ENCODE measurements around the gene AGBL1. TPM values are rescaled to one million over a fixed set of nuclear protein-coding genes. Genes with fewer than 3 reads are reported as not detected.
A peak's percentile ranks its signal among the peaks of the same experiment; 100 is the strongest.

Gene AGBL1
- total RNA-seq, 3 donors from 2014 or later (not counting 1 experiment from before 2014, with no cell fraction given): not detected

DNA sequence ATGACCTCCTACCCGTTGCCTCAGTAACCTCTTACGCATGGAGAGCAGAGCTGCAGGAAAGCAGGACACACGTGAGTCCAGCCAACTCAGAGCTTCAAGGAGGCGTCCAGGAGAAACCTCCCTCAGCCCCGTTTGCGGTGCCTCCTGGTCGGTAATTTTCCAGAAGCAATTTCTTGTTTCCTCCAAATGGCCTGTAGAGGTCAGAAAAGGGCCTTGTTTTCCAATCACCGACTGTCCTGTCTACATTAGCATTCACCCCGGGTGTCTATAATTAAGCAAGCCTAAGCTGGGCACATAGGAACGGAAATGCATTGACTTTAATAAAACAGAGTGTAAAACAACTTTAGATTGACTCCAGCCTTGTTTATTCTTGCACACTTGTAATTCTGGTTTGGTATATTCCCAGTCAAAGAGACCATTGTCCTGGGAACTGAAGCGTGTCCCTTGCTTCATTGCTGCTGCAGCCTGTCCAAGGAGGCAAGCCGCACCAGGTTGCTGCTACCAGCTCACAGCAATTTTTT, 836.2 kb downstream of the AGBL1 start:
- Mint-ChIP-seq H3K27ac (no peak overlapping the region), H3K27me3 (ENCODE audit: low read depth in 2 of 2) (no peaks in the 10 kb centered on the region), H3K4me3 (no peak overlapping the region), H3K4me1 (no peaks in the 10 kb centered on the region), H3K9me3 (no peaks in the 10 kb centered on the region), H3K36me3 (no peaks in the 10 kb centered on the region)
- peak in 1 of 2 donors; percentile 5 for DNase-seq
- intact Hi-C loops (cut with micrococcal nuclease): no loop called here
- H3K27me3 ChIP-seq (ENCODE audit: control insufficient read depth, insufficient read depth, low read length): no peaks in the 10 kb centered on the region
- no peaks in the 10 kb centered on the region for H3K4me1 ChIP-seq (ENCODE audit: control insufficient read depth, insufficient read depth, low read length)
- H3K27ac ChIP-seq (ENCODE audit: low read length): no peak overlapping the region
- no peak overlapping the region for H3K4me3 ChIP-seq (ENCODE audit: low read length)
- TF ChIP-seq, protein P1, sequence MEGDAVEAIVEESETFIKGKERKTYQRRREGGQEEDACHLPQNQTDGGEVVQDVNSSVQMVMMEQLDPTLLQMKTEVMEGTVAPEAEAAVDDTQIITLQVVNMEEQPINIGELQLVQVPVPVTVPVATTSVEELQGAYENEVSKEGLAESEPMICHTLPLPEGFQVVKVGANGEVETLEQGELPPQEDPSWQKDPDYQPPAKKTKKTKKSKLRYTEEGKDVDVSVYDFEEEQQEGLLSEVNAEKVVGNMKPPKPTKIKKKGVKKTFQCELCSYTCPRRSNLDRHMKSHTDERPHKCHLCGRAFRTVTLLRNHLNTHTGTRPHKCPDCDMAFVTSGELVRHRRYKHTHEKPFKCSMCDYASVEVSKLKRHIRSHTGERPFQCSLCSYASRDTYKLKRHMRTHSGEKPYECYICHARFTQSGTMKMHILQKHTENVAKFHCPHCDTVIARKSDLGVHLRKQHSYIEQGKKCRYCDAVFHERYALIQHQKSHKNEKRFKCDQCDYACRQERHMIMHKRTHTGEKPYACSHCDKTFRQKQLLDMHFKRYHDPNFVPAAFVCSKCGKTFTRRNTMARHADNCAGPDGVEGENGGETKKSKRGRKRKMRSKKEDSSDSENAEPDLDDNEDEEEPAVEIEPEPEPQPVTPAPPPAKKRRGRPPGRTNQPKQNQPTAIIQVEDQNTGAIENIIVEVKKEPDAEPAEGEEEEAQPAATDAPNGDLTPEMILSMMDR (IDR thresholded peaks at IDR 0.05): no peak
- 31% methylated on average over 12 of the region's 12 CpGs for WGBS (ENCODE audit: insufficient coverage)
- no peaks in the 10 kb centered on the region for H3K36me3 ChIP-seq (ENCODE audit: control insufficient read depth, insufficient read depth, low read length)
- ATAC-seq: no peak
- no peaks in the 10 kb centered on the region for H3K9me3 ChIP-seq (ENCODE audit: control insufficient read depth, insufficient read depth, low read length)

- Mint-ChIP-seq H3K9me3 (no peaks in the 10 kb centered on the region), H3K27me3 (ENCODE audit: low read depth in 2 of 2) (no peaks in the 10 kb centered on the region), H3K27ac (no peak overlapping the region), H3K4me1 (no peaks in the 10 kb centered on the region), H3K4me3 (no peak overlapping the region), H3K36me3 (no peaks in the 10 kb centered on the region)
- Histone ChIP-seq H3K4me3 (ENCODE audit: low read length) (no peak overlapping the region), H3K36me3 (ENCODE audit: control insufficient read depth, insufficient read depth, low read length) (no peaks in the 10 kb centered on the region), H3K4me1 (ENCODE audit: control insufficient read depth, insufficient read depth, low read length) (no peaks in the 10 kb centered on the region), H3K27me3 (ENCODE audit: control insufficient read depth, insufficient read depth, low read length) (no peaks in the 10 kb centered on the region), H3K9me3 (ENCODE audit: control insufficient read depth, insufficient read depth, low read length) (no peaks in the 10 kb centered on the region), H3K27ac (ENCODE audit: low read length) (no peak overlapping the region)
- TF ChIP-seq, protein P1 (IDR thresholded peaks at IDR 0.05): no peak
- no peak for ATAC-seq
- 79% methylated on average over 11 of the region's 12 CpGs for WGBS (ENCODE audit: insufficient coverage)
- intact Hi-C loops (cut with micrococcal nuclease): no loop called here
- no peak for DNase-seq
Measured at GRCh38 chr15:86916671-86917360, 837.1 kb downstream of the AGBL1 start.

DNA sequence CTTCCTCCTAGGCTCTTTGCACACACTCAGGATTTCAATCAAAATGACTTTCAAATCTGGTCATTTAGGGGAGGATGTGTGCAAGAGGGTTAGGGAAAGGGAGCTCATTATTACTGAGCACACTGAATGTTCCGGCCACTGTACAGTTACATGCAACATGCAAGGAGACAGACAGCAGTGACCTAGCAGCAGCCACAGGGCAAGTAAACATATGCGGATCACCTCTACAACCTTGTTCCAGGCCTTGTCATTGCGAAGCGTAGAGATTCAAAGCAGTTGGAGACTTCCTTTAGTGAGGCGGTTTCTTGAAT, 837.6 kb downstream of the AGBL1 start:
- intact Hi-C loops (cut with micrococcal nuclease): no loop called here
- DNase-seq: no peak
- no peak for ATAC-seq
- no peaks in the 10 kb centered on the region for H3K27me3 ChIP-seq (ENCODE audit: control insufficient read depth, insufficient read depth, low read length)
- no peaks in the 10 kb centered on the region for H3K36me3 ChIP-seq (ENCODE audit: control insufficient read depth, insufficient read depth, low read length)
- no peaks in the 10 kb centered on the region for H3K4me1 Mint-ChIP-seq
- H3K4me3 Mint-ChIP-seq: no peak overlapping the region
- H3K9me3 ChIP-seq (ENCODE audit: control insufficient read depth, insufficient read depth, low read length): no peaks in the 10 kb centered on the region
- no peaks in the 10 kb centered on the region for H3K36me3 Mint-ChIP-seq
- H3K4me1 ChIP-seq (ENCODE audit: control insufficient read depth, insufficient read depth, low read length): no peaks in the 10 kb centered on the region
- TF ChIP-seq, protein P1 (IDR thresholded peaks at IDR 0.05): no peak
- no peaks in the 10 kb centered on the region for H3K9me3 Mint-ChIP-seq
- no peak overlapping the region for H3K27ac ChIP-seq (ENCODE audit: low read length)
- WGBS (ENCODE audit: insufficient coverage): 95% methylated on average over 5 of the region's 5 CpGs
- no peak overlapping the region for H3K27ac Mint-ChIP-seq
- H3K27me3 Mint-ChIP-seq (ENCODE audit: low read depth in 2 of 2): no peaks in the 10 kb centered on the region
- H3K4me3 ChIP-seq (ENCODE audit: low read length): no peak overlapping the region

- no peaks in the 10 kb centered on the region for H3K27me3 ChIP-seq (ENCODE audit: control insufficient read depth, insufficient read depth, low read length)
- Mint-ChIP-seq H3K4me3 (no peak overlapping the region), H3K4me1 (no peaks in the 10 kb centered on the region), H3K27ac (no peak overlapping the region), H3K27me3 (ENCODE audit: low read depth in 2 of 2) (no peaks in the 10 kb centered on the region), H3K36me3 (no peaks in the 10 kb centered on the region), H3K9me3 (peaks cover 0 to 2% of the 10 kb centered on the region in 2 donors)
- DNase-seq (no peak), ATAC-seq (no peak)
- no peaks in the 10 kb centered on the region for H3K9me3 ChIP-seq (ENCODE audit: control insufficient read depth, insufficient read depth, low read length)
- intact Hi-C loops (cut with micrococcal nuclease): no loop called here
- H3K4me1 ChIP-seq (ENCODE audit: control insufficient read depth, insufficient read depth, low read length): no peaks in the 10 kb centered on the region
- no peaks in the 10 kb centered on the region for H3K36me3 ChIP-seq (ENCODE audit: control insufficient read depth, insufficient read depth, low read length)
- H3K27ac ChIP-seq (ENCODE audit: low read length): no peak overlapping the region
- 23% methylated on average over 4 of the region's 4 CpGs for WGBS (ENCODE audit: insufficient coverage)
- no peak overlapping the region for H3K4me3 ChIP-seq (ENCODE audit: low read length)
- TF ChIP-seq, protein P1 (IDR thresholded peaks at IDR 0.05): no peak
Measured at GRCh38 chr15:86919581-86919980, 839.9 kb downstream of the AGBL1 start.
